CD4-positive, alpha-beta T cell (primary cell): ENCODE results near the gene FA2H. TPM values are rescaled to one million over a fixed set of nuclear protein-coding genes. Genes with fewer than 3 reads are reported as not detected.

Experiments
- ATAC-seq: fragments of 200-7000 bp; cut with Tn5 transposase; one replicate; pipeline ENCODE4 v1.10.0; 2022; ENCODE audit warnings: mild to moderate bottlenecking; ENCODE audit not compliant: poor library complexity
- CTCF ChIA-PET: fragments of 350-600 bp; sonication (Branson Sonifier 250); formaldehyde crosslinking; loops from one replicate; lab custom pipeline; 2021; ENCODE audit warnings: antibody characterized with exemption, inconsistent platforms; lab: Charles Lee
- POLR2A ChIA-PET: fragments of 350-600 bp; sonication (Branson Sonifier 250); formaldehyde crosslinking; loops from one replicate; lab custom pipeline; 2021; ENCODE audit warnings: antibody characterized with exemption, inconsistent platforms; lab: Charles Lee
- DNase-seq, 14 experiments: peaks; one replicate each; pipeline ENCODE4 v3.0.0-alpha.2; 2013 to 2020; ENCODE audit warnings: mixed read lengths in 2 of 14
- H3K27ac ChIP-seq, 2 donors: one replicate each; pipeline versions ENCODE4 v1.5.1 to v1.7.0; 2013; ENCODE audit warnings: low read length in 2 of 2, low read depth in 1 of 2, mild to moderate bottlenecking in 1 of 2
- H3K27me3 ChIP-seq, 2 experiments: 1 replicate in 1 of 2; 2 replicates in 1 of 2; pipeline versions ENCODE4 v1.6.1 to v1.7.0; 2013; ENCODE audit warnings: low read length in 2 of 2, control low read depth in 1 of 2, mild to moderate bottlenecking in 1 of 2, moderate library complexity in 1 of 2; ENCODE audit not compliant: insufficient read depth in 2 of 2, control insufficient read depth in 1 of 2
- H3K36me3 ChIP-seq: one replicate; pipeline ENCODE4 v1.6.1; 2013; ENCODE audit warnings: low read length, control low read depth; ENCODE audit not compliant: insufficient read depth
- H3K4me1 ChIP-seq: one replicate; pipeline ENCODE4 v1.6.1; 2013; ENCODE audit warnings: low read length, control low read depth; ENCODE audit not compliant: insufficient read depth
- H3K4me3 ChIP-seq: one replicate; pipeline ENCODE4 v1.5.1; 2013; ENCODE audit warnings: mild to moderate bottlenecking, low read length, moderate library complexity
- H3K9me3 ChIP-seq, 2 experiments: 1 replicate in 1 of 2; 2 replicates in 1 of 2; pipeline versions ENCODE4 v1.6.1 to v1.7.0; 2013; ENCODE audit warnings: low read length in 2 of 2, mild to moderate bottlenecking in 2 of 2, control low read depth in 1 of 2, moderate library complexity in 1 of 2; ENCODE audit not compliant: control insufficient read depth in 1 of 2, insufficient read depth in 1 of 2
- H3K27ac Mint-ChIP-seq: one replicate; pipeline ENCODE4 v1.8.0; 2020; ENCODE audit warnings: mixed read lengths
- H3K27me3 Mint-ChIP-seq: one replicate; pipeline ENCODE4 v1.8.0; 2021; ENCODE audit warnings: mixed read lengths
- H3K36me3 Mint-ChIP-seq: one replicate; pipeline ENCODE4 v1.8.0; 2021; ENCODE audit warnings: low read depth, mixed read lengths
- H3K4me1 Mint-ChIP-seq: one replicate; pipeline ENCODE4 v1.8.0; 2021; ENCODE audit warnings: low read depth, mixed read lengths
- H3K4me3 Mint-ChIP-seq: one replicate; pipeline ENCODE4 v1.8.0; 2020; ENCODE audit warnings: mild to moderate bottlenecking, mixed read lengths
- H3K9me3 Mint-ChIP-seq: one replicate; pipeline ENCODE4 v1.8.0; 2020; ENCODE audit warnings: mixed read lengths
- intact Hi-C, 2 experiments: fragments of 100-400 bp; cut with DNase I in 1 of 2; cut with micrococcal nuclease in 1 of 2; formaldehyde crosslinking; loops; one replicate each; pipeline versions ENCODE4 v1.15.1 to v1.9.0; 2023 to 2025; cut with DNase I, micrococcal nuclease
- total RNA-seq, 174 experiments: library from RNA in 2 of 174; stranded (reverse) in 2 of 174; gene quantifications; one replicate each; pipeline ENCODE4 v1.2.3 and lab custom pipeline; 2021 to 2026
- TF ChIP-seq, protein P1 (sequence below): fragments of 200-600 bp; IDR thresholded peaks from one replicate; pipeline ENCODE4 v1.8.0; 2022; ENCODE audit warnings: antibody characterized with exemption, mild to moderate bottlenecking

The FA2H gene
- total RNA-seq, 2 experiments from 2014 or later: not detected

DNA sequence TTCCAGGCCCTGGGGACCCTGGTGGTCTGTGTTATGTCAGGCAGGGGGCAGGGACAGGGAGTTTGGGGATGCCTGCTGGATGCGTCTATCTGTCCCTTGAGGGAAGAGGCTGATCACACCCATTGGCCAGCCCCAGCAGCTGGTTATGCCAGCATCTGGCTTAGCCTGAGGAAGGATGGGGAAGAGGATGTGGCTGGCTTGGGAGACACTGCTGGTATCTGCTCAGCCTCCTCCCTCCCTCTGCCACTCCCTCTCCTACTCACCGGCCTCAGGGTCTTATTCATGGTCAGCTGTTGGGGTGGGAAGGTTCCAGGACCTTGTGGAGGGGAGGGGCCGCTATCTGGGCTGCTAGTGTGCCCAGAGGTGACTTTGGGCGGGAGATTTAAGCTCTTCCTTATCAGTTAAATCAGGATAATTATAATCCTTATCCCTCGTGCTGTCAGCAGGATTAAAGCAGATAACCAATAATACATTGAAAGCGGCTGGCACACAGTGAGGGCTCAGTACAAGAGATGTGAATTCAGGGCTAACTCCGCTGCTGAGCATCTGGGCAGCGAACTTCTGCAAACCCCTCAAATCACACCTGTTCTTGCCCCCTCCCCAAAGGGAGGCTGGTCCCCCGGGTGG is 38.0 kb downstream of the FA2H start:
- ChIA-PET CTCF (no interaction called here), POLR2A (no interaction called here)
- Histone ChIP-seq H3K36me3 (no peaks in the 10 kb centered on the region), H3K4me1 (no peaks in the 10 kb centered on the region), H3K9me3 (no peaks in the 10 kb centered on the region), H3K4me3 (no peak overlapping the region), H3K27ac (no peak overlapping the region), H3K27me3 (no peaks in the 10 kb centered on the region)
- H3K27ac Mint-ChIP-seq: no peak overlapping the region
- ATAC-seq (no peak), DNase-seq (no peak)
- no peaks in the 10 kb centered on the region for H3K9me3 Mint-ChIP-seq
- no peak overlapping the region for H3K4me3 Mint-ChIP-seq
- intact Hi-C loops: no loop called here
- TF ChIP-seq, protein P1, sequence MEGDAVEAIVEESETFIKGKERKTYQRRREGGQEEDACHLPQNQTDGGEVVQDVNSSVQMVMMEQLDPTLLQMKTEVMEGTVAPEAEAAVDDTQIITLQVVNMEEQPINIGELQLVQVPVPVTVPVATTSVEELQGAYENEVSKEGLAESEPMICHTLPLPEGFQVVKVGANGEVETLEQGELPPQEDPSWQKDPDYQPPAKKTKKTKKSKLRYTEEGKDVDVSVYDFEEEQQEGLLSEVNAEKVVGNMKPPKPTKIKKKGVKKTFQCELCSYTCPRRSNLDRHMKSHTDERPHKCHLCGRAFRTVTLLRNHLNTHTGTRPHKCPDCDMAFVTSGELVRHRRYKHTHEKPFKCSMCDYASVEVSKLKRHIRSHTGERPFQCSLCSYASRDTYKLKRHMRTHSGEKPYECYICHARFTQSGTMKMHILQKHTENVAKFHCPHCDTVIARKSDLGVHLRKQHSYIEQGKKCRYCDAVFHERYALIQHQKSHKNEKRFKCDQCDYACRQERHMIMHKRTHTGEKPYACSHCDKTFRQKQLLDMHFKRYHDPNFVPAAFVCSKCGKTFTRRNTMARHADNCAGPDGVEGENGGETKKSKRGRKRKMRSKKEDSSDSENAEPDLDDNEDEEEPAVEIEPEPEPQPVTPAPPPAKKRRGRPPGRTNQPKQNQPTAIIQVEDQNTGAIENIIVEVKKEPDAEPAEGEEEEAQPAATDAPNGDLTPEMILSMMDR: no peak
- no peaks in the 10 kb centered on the region for H3K4me1 Mint-ChIP-seq
- no peaks in the 10 kb centered on the region for H3K36me3 Mint-ChIP-seq
- H3K27me3 Mint-ChIP-seq: no peaks in the 10 kb centered on the region

DNA sequence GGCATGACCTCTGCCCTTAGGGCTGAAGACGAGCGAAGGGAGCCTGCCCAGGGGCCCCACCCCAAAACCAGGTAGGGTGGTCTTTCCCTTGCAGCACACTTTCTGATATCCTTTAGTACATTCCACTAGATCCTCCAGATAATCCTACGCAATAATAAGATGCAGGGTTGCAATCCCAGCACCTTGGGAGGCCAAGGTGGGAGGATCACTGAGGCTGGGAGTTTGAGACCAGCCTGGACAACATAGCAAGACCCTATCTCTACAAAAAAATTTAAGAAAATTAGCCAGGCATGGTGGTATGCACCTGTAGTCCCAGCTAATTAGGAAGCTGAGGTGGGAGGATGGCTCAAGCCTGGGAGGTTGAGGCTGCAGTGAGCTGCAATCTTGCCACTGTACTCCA is 39.1 kb downstream of the FA2H start:
- Mint-ChIP-seq H3K4me3 (no peak overlapping the region), H3K27ac (no peak overlapping the region), H3K27me3 (no peaks in the 10 kb centered on the region), H3K9me3 (no peaks in the 10 kb centered on the region), H3K36me3 (no peaks in the 10 kb centered on the region), H3K4me1 (peaks cover 5% of the 10 kb centered on the region)
- no peak overlapping the region for H3K27ac ChIP-seq
- ChIA-PET CTCF (no interaction called here), POLR2A (no interaction called here)
- H3K36me3 ChIP-seq: no peaks in the 10 kb centered on the region
- TF ChIP-seq, protein P1: no peak
- H3K4me1 ChIP-seq: no peaks in the 10 kb centered on the region
- H3K27me3 ChIP-seq: no peaks in the 10 kb centered on the region
- DNase-seq: no peak
- no peaks in the 10 kb centered on the region for H3K9me3 ChIP-seq
- intact Hi-C loops: no loop called here
- H3K4me3 ChIP-seq: no peak overlapping the region
- no peak for ATAC-seq

DNA sequence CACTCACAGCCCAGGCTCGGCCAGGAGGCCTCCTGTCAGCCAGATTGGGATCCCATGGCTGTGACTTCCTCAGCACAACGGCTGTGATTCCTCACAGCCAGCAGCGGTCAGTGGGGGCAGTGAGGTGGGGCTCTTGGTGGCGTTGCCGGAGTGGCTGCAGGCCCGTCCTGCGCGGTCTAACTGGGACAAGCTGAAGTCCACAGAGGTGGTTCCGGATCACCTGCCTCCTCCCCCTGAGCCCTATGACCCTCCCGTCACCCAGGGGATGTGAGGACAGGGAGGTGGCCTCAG is 39.5 kb downstream of the FA2H start:
- H3K36me3 ChIP-seq: no peaks in the 10 kb centered on the region
- H3K27ac Mint-ChIP-seq: no peak overlapping the region
- ChIA-PET CTCF (no interaction called here), POLR2A (no interaction called here)
- no peaks in the 10 kb centered on the region for H3K9me3 ChIP-seq
- intact Hi-C loops: no loop called here
- TF ChIP-seq, protein P1: no peak
- H3K27me3 Mint-ChIP-seq: no peaks in the 10 kb centered on the region
- no peak overlapping the region for H3K4me3 ChIP-seq
- H3K4me3 Mint-ChIP-seq: no peak overlapping the region
- peaks cover 9% of the 10 kb centered on the region for H3K4me1 Mint-ChIP-seq
- no peaks in the 10 kb centered on the region for H3K9me3 Mint-ChIP-seq
- no peak overlapping the region for H3K27ac ChIP-seq
- H3K4me1 ChIP-seq: peaks cover 3% of the 10 kb centered on the region
- DNase-seq (no peak), ATAC-seq (no peak)
- no peaks in the 10 kb centered on the region for H3K27me3 ChIP-seq
- H3K36me3 Mint-ChIP-seq: no peaks in the 10 kb centered on the region
